K562 (cell line): ENCODE results near the gene MPZL1. TPM values are rescaled to one million over a fixed set of nuclear protein-coding genes. Genes with fewer than 3 reads are reported as not detected.

Experiments used
- ARID1B ChIP-seq: fragments of 450-650 bp; IDR thresholded peaks from 2 replicates; pipeline ENCODE4 v1.6.1; 2016; ENCODE audit warnings: antibody characterized with exemption, mild to moderate bottlenecking, inconsistent platforms
- ATF1 ChIP-seq, 2 experiments: fragments of 450-650 bp in 1 of 2; IDR thresholded peaks; 2 replicates each; pipeline ENCODE4 v1.6.1; 2016; ENCODE audit warnings: missing compliant biosample characterization in 1 of 2, missing genetic modification characterization in 1 of 2
- KAT8 ChIP-seq: fragments of 450-650 bp; IDR thresholded peaks from 2 replicates; pipeline ENCODE4 v1.6.1; 2016; ENCODE audit warnings: low read depth, mild to moderate bottlenecking
- MAFK ChIP-seq: IDR thresholded peaks from 2 replicates; pipeline ENCODE4 v1.6.1; 2011; ENCODE audit warnings: low read length, improper control_type of control experiment
- NEUROD1 ChIP-seq: fragments of 150-350 bp; IDR thresholded peaks from 2 replicates; pipeline ENCODE4 v1.6.1; 2014; ENCODE audit warnings: borderline replicate concordance, low read length, low read depth; ENCODE audit not compliant: partially characterized antibody
- NFRKB ChIP-seq: fragments of 450-650 bp; IDR thresholded peaks from 2 replicates; pipeline ENCODE4 v1.6.1; 2016; ENCODE audit warnings: low read depth
- PTTG1 ChIP-seq: fragments of 450-650 bp; IDR thresholded peaks from 2 replicates; pipeline ENCODE4 v1.6.1; 2016; ENCODE audit warnings: low read depth, mild to moderate bottlenecking, missing genetic modification characterization, missing compliant biosample characterization
- SMARCA5 ChIP-seq: fragments of 450-650 bp; IDR thresholded peaks from 2 replicates; pipeline ENCODE4 v1.6.1; 2016
- THRAP3 ChIP-seq: fragments of 450-650 bp; IDR thresholded peaks from 2 replicates; pipeline ENCODE4 v1.6.1; 2016; ENCODE audit warnings: mild to moderate bottlenecking, inconsistent platforms, borderline replicate concordance
- polyA plus RNA-seq, 8 experiments: library from polyadenylated mRNA; depleted of rRNA in 4 of 8; stranded (reverse) in 5 of 8; unstranded in 3 of 8; fragments of >200 nt; fragmentation: Nextera tagmentation in 2 of 8; fragmentation: Illumina TruSeq in 1 of 8; extraction: Ambion mirVana in 2 of 8; extraction: Trizol in 1 of 8; gene quantifications; 2 replicates each; pipeline versions ENCODE4 v1.2.1 to v1.2.3, GENCODE V29; 2011 to 2014; ENCODE audit warnings: inconsistent platforms in 1 of 8, missing spikeins in 1 of 8
- total RNA-seq, 7 experiments: library from RNA; depleted of rRNA in 6 of 7; stranded (reverse); fragments of >200 nt in 6 of 7; fragmentation: Illumina TruSeq in 2 of 7; extraction: Trizol in 2 of 7; gene quantifications; 2 replicates each; pipeline versions ENCODE4 v1.2.1 to v1.2.3, GENCODE V29; 2011 to 2021; ENCODE audit warnings: low replicate concordance in 1 of 7
- TF ChIP-seq, protein P1 (sequence below): fragments of 250-450 bp; sonication (Bioruptor Pico); IDR thresholded peaks from 2 replicates; pipeline ENCODE4 v1.8.0; 2022; ENCODE audit warnings: inconsistent platforms, mild to moderate bottlenecking, moderate library complexity, borderline replicate concordance
- TF ChIP-seq, protein P2 (sequence below): fragments of 450-650 bp; IDR thresholded peaks from 2 replicates; pipeline ENCODE4 v1.6.1; 2017; ENCODE audit warnings: mild to moderate bottlenecking, moderate library complexity
- TF ChIP-seq, protein P3 (sequence below): fragments of 250-450 bp; sonication (Bioruptor Pico); IDR thresholded peaks from 2 replicates; pipeline ENCODE4 v1.8.0; 2021; ENCODE audit warnings: borderline replicate concordance, mild to moderate bottlenecking, moderate library complexity; ENCODE audit not compliant: poor library complexity, severe bottlenecking
- TF ChIP-seq, protein P4 (sequence below), 2 experiments: fragments of 450-650 bp; formaldehyde crosslinking in 1 of 2; IDR thresholded peaks; 2 replicates each; pipeline versions ENCODE4 v1.4.0 to v1.6.1; 2014 to 2020; ENCODE audit warnings: mild to moderate bottlenecking in 2 of 2, borderline replicate concordance in 1 of 2, low read depth in 1 of 2

Gene MPZL1
- total and polyA plus RNA-seq, 9 of the 15 experiments (the other 6 are each of a cell fraction or from before 2014, with no cell fraction given), result 14.5 to 153 (median 66.5) TPM

DNA sequence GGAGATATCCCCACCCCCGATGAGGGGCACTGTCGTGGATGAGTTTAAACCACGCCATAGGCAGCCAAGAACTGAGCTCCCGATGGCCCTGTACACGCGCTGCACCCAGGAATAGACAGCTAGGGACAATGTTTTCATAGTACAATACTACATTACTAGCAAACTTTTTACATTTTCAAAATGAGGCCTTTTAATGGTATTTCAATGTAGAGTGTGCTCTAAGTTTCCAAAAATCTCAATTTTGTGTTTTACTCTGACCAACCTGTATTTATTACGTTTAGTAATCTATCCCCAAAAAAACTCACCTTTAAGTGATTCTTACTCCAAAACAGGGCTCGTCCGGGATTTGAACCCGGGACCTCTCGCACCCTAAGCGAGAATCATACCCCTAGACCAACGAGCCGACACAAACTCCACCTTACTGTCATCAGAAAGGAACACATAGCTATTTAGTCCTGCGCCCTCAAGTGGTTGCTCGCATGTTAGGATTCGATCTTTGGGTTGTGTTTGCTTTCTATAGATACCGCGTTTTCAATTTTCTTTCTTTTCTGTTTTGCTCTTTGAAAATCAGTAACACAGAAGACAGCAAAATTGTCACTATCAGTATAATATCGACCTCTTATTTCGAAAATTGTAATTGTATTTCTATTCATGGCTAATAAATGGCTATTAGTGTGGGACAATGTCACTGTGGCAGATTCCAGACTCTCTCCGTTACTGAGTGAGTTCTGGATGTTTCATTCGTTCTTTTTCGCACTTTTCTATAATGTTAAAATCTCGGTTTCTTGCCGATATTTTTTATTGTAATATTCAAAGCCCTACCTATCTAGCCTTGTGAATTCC, 6.4 kb upstream of the MPZL1 start (continued):
- TF ChIP-seq, protein P1, sequence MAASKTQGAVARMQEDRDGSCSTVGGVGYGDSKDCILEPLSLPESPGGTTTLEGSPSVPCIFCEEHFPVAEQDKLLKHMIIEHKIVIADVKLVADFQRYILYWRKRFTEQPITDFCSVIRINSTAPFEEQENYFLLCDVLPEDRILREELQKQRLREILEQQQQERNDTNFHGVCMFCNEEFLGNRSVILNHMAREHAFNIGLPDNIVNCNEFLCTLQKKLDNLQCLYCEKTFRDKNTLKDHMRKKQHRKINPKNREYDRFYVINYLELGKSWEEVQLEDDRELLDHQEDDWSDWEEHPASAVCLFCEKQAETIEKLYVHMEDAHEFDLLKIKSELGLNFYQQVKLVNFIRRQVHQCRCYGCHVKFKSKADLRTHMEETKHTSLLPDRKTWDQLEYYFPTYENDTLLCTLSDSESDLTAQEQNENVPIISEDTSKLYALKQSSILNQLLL (CRISPR knock-in tag), result no peak
- TF ChIP-seq ARID1B, result 0 out of 2 replicates have a peak, but pooled peaks have one; percentile 6
- peak; percentile 57 for TF ChIP-seq MAFK
- no peak for TF ChIP-seq KAT8
- TF ChIP-seq NFRKB, result no peak; the same call in 1 of the 2 replicates
- peak; percentile 90 for TF ChIP-seq SMARCA5
- TF ChIP-seq, protein P2, sequence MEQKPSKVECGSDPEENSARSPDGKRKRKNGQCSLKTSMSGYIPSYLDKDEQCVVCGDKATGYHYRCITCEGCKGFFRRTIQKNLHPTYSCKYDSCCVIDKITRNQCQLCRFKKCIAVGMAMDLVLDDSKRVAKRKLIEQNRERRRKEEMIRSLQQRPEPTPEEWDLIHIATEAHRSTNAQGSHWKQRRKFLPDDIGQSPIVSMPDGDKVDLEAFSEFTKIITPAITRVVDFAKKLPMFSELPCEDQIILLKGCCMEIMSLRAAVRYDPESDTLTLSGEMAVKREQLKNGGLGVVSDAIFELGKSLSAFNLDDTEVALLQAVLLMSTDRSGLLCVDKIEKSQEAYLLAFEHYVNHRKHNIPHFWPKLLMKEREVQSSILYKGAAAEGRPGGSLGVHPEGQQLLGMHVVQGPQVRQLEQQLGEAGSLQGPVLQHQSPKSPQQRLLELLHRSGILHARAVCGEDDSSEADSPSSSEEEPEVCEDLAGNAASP, result no peak
- no peak for TF ChIP-seq ATF1 (CRISPR knock-in tag; IDR thresholded peaks at IDR 0.05)
- TF ChIP-seq ATF1 (tag; IDR thresholded peaks at IDR 0.05), result peak; percentile 81
- TF ChIP-seq, protein P3, sequence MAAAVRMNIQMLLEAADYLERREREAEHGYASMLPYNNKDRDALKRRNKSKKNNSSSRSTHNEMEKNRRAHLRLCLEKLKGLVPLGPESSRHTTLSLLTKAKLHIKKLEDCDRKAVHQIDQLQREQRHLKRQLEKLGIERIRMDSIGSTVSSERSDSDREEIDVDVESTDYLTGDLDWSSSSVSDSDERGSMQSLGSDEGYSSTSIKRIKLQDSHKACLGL, result no peak
- TF ChIP-seq THRAP3, result peak; percentile 24; the same call in 1 of the 2 replicates
- TF ChIP-seq, protein P4, sequence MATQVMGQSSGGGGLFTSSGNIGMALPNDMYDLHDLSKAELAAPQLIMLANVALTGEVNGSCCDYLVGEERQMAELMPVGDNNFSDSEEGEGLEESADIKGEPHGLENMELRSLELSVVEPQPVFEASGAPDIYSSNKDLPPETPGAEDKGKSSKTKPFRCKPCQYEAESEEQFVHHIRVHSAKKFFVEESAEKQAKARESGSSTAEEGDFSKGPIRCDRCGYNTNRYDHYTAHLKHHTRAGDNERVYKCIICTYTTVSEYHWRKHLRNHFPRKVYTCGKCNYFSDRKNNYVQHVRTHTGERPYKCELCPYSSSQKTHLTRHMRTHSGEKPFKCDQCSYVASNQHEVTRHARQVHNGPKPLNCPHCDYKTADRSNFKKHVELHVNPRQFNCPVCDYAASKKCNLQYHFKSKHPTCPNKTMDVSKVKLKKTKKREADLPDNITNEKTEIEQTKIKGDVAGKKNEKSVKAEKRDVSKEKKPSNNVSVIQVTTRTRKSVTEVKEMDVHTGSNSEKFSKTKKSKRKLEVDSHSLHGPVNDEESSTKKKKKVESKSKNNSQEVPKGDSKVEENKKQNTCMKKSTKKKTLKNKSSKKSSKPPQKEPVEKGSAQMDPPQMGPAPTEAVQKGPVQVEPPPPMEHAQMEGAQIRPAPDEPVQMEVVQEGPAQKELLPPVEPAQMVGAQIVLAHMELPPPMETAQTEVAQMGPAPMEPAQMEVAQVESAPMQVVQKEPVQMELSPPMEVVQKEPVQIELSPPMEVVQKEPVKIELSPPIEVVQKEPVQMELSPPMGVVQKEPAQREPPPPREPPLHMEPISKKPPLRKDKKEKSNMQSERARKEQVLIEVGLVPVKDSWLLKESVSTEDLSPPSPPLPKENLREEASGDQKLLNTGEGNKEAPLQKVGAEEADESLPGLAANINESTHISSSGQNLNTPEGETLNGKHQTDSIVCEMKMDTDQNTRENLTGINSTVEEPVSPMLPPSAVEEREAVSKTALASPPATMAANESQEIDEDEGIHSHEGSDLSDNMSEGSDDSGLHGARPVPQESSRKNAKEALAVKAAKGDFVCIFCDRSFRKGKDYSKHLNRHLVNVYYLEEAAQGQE (IDR thresholded peaks at IDR 0.05; ENCODE audit: borderline replicate concordance), result peak; percentile 47; the same call in 1 of the 2 replicates
- TF ChIP-seq, protein P4 (CRISPR knock-in tag; IDR thresholded peaks at IDR 0.05; ENCODE audit: low read depth), result no peak
- TF ChIP-seq PTTG1, result no peak
- TF ChIP-seq NEUROD1, result peak; percentile 60
